ENCODE data around the gene TCP11L1.
"Not testable (repeated sequence)": the region's sequence is repeated elsewhere in the genome, so short reads cannot be mapped to it uniquely, and the experiment has no call there.

TCP11L1 gene

GRCh38 chr11:33028537-33028914, 10.8 kb upstream of the TCP11L1 start:
- FAIRE-seq, result no peak
- no peak for DNase-seq (ENCODE audit: insufficient read length, low spot score)

DNA sequence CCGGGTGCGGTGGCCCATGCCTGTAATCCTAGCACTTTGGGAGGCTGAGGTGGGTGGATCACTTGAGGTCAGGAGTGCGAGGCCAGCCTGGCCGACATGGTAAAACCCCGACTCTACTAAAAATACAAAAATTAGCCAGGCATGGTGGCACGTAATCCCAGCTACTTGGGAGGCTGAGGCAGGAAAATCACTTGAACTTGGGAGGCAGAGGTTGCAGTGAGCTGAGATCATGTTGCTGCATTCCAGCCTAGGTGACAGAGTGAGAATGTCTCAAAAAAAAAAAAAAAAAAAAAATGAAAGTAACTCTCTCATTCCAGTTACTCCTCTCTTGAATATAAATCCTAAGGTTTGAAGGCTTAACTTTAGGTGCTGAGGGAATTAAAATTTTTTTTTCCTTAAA, 10.2 kb upstream of the TCP11L1 start:
- not testable (repeated sequence) for FAIRE-seq; DNase-seq (ENCODE audit: insufficient read length, low spot score)

DNA sequence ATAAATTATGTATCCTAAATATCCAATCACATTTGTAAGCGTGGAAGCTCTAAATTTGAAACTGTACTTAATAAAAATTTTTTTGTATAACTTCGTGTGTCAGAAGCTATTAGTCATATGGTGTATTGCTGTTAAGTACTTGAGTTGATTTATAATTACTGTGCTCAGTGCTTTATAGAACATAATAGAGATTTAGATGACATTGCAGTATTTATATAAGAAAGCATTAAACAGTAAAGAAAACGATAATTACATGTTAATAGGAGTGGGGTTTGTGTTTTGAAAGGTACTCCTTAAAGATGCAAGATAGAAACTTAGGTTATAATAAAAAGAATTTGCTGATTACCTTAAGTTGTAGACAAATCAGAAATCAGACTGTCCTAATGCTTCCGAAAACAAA, 5.9 kb upstream of the TCP11L1 start:
- no peak for FAIRE-seq
- DNase-seq (ENCODE audit: insufficient read length, low spot score), result no peak

GRCh38 chr11:33035011-33035410, 4.4 kb upstream of the TCP11L1 start:
- FAIRE-seq (no peak), DNase-seq (ENCODE audit: insufficient read length, low spot score) (no peak)

DNA sequence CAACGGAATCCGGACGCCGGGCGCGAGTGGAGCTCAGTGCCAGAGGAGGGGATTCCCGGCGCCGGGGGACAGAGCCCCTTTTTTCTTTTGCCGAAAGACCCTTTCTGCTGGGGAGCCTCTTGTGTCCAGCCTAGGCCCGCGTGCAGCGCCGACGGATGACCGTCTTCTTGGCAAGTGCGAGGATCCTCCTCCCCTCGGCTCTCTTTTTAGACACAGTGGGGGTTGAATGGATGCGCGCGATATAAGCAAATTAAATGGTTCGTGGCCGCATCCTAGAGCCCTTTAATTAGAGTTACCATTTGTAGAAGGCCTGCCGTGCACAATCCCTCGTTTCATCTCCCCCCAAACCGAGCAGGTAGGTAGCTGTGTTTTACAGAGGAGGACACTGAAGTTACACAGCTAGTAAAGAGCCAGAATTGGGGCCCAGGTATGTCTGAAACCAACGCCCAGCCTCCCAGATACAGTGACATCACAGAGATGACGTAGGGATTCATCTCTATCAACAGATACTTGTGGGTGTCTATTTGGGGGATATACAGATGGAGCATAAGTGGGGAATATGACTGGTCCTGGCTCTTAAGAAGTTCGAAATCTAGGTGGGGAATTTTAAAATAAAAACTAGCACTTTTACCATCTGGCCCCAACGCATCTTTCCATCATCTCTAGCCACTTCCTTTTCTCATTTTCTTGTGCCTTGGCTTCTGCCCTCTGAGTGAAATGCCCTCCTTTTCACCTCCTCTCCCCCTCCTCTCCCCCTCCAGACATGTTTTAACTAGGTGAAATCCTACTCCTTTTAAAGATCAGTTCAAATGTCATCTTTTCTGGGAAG, 875 bp downstream of the TCP11L1 start:
- DNase-seq (ENCODE audit: insufficient read length, low spot score), result no peak
- FAIRE-seq, result no peak

DNA sequence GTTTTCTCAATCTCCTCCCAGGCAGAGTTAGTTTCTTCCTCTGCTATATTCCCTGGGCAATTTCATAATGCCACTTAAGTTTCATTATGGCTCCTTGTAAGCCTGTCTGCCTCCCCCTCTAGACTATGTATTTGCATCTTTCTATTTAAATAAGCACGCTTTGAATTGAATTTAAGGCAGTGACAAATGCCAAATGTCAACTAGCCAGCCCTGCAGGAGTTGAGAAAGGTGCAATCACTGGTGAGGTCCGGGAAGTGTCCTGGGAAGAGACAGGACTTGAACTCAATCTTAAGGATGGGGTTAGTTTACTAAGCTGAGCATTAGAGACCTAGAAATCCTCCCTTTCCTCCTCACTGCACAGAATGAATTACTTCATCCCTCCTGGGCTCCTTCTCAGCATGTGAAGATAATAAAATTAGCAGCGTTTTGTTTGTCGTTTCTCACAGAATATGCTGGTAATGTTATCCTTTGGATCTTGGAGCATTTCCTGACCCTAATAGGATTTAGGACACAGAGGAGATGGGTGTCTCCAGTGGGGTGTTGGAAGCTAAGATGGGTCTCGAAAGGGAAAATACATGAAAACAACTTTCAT, 1.6 kb downstream of the TCP11L1 start:
- DNase-seq (ENCODE audit: insufficient read length, low spot score) (no peak), FAIRE-seq (no peak)

- DNase-seq (ENCODE audit: insufficient read length, low spot score) (no peak), FAIRE-seq (no peak)
Observed at GRCh38 chr11:33043221-33043830, 4.0 kb downstream of the TCP11L1 start.

GRCh38 chr11:33044285-33044756, 4.9 kb downstream of the TCP11L1 start:
- DNase-seq (ENCODE audit: insufficient read length, low spot score) (no peak), FAIRE-seq (no peak)

DNA sequence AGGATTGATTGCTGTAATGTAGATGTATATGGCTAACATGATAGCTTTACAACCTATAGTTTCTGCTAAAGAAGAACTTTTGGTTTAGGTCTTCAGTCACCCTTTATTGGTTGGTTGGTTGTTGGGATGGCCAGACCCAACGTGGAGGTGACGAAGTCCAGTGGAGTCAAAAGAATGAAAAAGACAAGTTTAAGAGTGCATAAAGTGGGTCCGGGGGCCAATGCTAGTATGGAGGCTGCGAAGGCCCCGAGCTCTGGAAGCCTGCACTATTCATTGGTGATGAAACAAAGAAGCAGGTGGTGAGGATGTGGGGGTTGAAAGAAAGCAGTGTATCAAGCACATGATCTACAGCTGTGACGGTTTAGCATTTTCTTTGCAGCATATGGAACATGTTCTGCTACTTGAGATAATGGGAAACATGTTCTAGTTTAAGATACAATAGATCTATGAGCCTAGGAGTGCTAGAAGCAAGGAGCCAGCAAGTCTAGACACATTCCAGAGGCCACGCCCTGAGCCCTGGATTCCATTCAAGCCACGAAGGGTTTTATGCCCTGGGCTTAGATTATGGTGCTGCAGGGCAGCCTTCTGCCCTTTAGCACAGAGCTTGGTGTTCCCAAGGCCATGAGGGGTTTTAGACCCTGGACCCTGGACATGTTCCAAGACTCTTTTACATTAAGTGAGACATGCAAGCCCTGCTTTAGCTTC, 6.3 kb downstream of the TCP11L1 start:
- FAIRE-seq (no peak), DNase-seq (ENCODE audit: insufficient read length, low spot score) (no peak)

DNA sequence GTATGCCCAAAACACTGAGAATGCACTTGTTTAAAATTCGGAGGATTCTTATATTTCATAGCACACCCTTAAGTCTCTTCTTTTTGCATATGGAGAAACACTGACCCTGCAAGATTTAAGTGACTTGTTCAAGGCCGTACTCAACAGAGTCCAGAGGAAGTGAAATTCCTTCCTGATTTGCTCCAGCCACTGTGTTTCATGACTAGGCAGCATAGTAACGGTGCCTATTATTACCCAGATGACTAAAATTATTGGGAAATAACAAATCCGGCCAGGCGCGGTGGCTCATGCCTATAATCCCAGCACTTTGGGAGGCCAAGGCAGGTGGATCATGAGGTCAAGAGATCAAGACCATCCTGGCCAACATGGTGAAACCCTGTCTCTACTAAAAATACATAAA, 9.3 kb downstream of the TCP11L1 start:
- not testable (repeated sequence) for FAIRE-seq

DNA sequence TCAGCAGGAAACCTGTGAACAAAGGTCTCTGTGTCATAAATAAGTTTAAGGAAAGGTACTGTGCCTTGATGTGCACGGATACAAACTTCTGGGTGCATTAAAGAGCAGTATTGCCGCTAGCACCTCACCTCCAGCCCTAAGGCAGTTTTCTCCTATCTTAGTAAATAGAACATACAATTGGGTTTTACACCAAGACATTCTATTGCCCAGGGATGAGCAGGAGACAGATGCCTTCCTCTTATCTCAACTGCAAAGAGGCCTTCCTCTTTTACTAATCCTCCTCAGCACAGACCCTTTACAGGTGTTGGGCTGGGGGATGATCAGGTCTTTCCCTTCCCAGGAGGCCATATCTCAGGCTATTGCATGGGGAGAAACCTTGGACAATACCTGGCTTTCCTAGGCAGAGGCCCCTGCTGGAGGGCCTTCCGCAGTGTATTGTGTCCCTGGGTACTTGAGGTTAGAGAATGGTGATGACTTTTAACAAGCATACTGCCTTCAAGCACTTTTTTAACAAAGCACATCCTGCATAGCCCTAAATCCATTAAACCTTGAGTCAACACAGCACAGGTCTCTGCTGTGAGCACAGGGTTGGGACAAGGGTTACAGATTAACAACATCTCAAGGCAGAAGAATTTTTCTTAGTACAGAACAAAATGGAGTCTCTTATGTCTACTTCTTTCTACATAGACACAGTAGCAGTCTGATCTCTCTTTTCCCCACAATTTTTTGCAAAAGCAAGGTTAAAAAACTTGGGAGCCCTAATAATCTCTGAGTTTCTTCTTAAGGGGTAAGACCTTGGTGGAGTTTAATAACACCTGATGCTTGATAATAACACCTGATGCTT, 10.4 kb downstream of the TCP11L1 start:
- DNase-seq (ENCODE audit: insufficient read length, low spot score), result not testable (repeated sequence)

More for the DNA sequence above, 9.3 kb downstream of the TCP11L1 start:
- DNase-seq (ENCODE audit: insufficient read length, low spot score), result not testable (repeated sequence)

DNA sequence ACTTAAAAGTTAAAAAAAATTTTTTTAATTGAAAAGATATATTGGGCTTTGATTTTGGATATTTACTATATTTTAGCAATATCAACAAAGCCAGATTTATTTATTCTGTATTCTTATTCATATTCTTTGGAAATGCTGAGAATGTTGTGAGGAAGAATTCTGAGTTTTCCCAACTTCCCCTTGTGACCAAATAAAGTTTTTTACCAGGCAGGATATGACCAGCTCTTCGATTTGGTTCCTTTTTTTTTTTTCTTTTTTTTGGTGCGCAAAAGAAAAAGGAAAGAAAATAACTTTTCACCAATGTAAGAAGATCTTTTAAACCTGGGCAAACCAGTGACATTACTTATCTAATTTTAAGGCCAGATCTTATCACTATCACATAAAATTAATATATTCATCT, 12.9 kb downstream of the TCP11L1 start:
- DNase-seq (ENCODE audit: insufficient read length, low spot score) (no peak), FAIRE-seq (no peak)

More for the DNA sequence above, 10.4 kb downstream of the TCP11L1 start:
- not testable (repeated sequence) for FAIRE-seq

DNA sequence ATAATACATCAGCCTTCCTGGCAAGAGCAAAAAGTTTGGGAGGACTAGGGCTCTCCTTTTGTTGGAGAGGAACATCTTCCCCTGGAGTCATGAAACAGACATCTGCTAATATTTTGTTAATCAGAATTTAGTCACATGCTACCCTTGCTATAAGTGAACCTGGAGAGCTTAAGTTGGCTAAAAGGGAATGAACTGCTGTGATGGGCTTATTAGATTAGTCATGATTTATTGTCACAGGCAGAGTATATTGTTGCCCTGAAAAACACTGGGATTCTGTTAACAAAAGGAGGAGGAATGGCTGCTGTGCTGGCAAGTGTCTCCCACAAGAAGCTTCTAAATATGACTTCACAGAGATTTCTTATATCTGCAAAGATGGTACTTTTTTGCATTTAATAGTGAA, 16.0 kb downstream of the TCP11L1 start:
- DNase-seq (ENCODE audit: insufficient read length, low spot score), result no peak
- no peak for FAIRE-seq

DNA sequence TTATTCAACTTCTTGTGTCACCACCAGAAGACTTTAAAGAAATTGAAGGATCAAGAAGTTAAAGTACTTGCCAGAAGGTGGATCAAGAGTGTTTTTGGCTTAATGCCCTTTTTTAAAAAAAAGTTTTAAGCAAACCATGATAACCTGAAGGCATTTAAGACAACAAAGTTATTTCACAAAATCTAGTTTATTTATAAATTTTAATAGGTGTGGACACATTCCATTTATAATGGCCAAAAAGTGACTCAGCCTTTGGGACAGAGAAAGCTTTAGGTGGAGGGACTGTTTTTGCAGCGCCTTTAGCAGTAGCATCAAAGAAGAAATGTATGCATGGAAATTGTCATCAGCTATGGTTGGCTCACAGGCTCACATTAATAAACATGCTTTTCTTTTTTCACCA, 17.9 kb downstream of the TCP11L1 start:
- FAIRE-seq, result no peak
- DNase-seq (ENCODE audit: insufficient read length, low spot score), result no peak

DNA sequence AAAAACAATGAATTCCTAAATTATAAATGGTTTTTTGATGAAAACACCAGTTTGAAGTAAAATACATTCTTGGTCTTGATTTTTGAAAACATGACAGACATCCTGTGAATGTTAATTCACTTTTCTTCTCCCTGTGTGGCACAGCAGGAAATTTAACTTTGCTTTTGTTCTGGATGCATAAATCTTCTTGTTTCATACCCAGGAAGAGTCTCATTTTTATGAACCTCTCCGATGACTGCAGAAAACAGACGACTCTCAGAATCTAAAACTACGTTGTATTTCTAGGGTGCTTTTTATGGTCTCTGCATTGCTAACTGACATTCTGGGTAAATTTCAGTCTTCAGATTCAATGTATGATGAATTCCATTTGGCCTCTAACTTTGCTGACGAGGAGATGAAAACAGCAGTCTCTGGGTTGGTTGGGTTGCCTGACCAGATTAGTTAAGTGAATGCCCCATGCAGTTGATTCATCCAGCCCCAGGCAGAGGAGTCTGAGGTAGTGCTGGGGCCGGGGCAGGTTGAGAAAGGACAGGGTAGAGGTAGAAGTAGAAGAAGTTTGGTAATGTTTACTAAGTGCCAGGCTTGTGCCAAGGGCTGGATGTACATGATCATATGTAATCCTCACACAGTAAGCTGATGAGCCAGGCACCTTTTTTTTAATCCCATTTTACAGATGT, 20.1 kb downstream of the TCP11L1 start:
- no peak for DNase-seq (ENCODE audit: insufficient read length, low spot score)
- FAIRE-seq, result no peak

GRCh38 chr11:33060271-33060670, 20.9 kb downstream of the TCP11L1 start:
- FAIRE-seq (no peak), DNase-seq (ENCODE audit: insufficient read length, low spot score) (no peak)

- DNase-seq (ENCODE audit: insufficient read length, low spot score), result no peak
- no peak for FAIRE-seq
Observed at GRCh38 chr11:33062137-33062536, 22.8 kb downstream of the TCP11L1 start.

DNA sequence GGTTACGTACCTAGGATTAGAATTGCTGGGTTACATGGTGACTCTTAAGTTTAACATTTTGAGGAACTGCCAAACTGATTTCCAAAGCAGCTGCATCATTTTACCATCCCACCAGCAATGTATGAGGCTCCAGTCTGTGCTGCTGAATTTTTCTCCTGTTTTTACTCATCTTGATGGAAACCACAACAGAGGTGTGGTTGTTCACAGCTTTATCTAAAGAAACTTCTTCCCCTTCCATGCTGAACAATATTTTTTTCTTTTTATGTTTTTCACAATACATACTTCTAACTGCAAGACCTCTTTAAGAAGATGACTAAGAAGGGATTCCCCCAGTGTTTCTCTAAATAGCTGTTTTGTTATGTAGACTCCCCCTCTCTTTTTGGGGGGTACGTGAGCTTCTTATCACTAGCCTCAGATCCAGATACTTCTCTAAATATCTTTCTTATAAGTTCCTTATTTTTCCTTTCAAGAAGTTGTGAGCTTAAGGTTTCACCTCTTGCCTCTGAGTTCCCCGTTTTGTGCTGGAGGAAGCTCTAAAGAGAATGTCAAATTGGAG, 24.0 kb downstream of the TCP11L1 start:
- DNase-seq (ENCODE audit: insufficient read length, low spot score), result no peak
- no peak for FAIRE-seq

DNA sequence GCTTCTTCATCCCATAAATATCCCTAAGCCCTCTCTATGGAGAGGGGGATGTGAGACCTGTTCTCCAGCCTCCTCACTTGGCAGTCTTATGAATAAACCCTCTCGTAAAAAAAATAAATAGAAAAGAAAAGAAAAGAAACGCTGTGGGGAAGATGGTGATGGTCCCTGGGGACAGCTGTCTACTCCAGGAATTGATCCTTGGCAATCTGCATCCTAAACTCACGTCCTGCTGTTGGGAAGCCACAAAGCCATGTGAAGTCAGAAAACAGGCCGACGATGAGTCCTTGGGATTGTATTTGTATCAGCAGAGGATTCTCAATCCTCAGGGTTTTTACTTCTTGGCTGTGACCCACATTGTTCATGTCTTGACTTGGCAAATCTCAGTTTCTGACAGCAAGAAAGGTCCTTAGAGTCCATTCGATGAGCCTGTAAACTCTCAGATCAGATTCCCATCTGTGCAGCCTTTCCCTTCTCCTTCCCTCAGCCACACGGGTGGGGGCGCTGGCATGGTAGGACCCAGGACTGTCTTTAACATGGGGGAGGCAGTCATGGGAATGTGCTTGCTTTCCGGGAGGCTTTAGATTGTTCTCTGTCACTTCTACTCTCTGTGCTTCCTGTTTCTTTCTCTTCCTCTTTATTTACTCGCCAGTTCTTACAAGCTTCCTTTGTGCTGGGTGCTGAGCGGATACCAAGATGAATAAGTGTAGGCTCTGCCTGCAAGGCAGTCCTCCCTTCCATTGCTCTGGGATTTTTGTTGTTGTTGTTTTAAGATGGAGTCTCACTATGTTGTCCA, 24.9 kb downstream of the TCP11L1 start:
- DNase-seq (ENCODE audit: insufficient read length, low spot score) (no peak), FAIRE-seq (no peak)
